GM04504 (cell line): ENCODE data around the gene ASB4.
A peak's percentile ranks its signal among the peaks of the same experiment; 100 is the strongest.
"Not testable (repeated sequence)": the region's sequence is repeated elsewhere in the genome, so short reads cannot be mapped to it uniquely, and the experiment has no call there.

Source experiments
- DNase-seq: peaks from one replicate; pipeline ENCODE4 v3.0.0-alpha.2; 2012; ENCODE audit warnings: low read depth

The ASB4 gene, protein sequence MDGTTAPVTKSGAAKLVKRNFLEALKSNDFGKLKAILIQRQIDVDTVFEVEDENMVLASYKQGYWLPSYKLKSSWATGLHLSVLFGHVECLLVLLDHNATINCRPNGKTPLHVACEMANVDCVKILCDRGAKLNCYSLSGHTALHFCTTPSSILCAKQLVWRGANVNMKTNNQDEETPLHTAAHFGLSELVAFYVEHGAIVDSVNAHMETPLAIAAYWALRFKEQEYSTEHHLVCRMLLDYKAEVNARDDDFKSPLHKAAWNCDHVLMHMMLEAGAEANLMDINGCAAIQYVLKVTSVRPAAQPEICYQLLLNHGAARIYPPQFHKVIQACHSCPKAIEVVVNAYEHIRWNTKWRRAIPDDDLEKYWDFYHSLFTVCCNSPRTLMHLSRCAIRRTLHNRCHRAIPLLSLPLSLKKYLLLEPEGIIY

DNA sequence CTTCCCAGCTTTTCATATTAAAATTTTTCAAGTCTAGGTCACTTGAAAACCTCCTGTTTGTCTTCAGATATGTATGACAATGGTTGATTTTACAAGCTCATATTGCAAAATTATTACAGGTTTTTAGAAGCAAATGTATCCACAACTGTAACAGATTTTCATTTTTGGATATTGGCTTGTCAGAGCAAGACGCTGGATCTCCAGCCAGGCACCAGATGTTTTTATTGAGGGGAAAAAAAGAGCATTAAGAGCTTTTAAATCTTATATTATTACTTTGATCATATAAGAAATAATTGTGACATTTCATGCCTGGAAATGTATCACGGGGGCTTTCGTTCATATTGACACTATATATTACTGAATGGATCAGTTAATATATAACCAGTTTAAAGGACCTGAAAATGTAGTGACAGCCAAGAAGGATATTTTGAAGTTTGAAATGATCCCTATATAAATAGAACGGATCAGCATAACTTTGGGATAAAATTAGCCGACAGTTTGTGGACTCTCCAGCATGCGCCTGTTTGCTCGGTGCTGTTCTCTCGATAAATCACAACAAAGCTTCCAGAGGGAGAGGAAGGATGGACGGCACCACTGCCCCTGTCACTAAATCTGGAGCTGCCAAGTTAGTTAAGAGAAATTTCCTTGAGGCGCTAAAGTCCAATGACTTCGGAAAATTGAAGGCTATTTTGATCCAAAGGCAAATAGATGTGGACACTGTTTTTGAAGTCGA lies at the start of gene ASB4:
Gene ASB4, plus strand, starts transcription at position 553 of the 733 bp plus-strand sequence. Its CDS starts 29 bp downstream, at position 582.
- no peak for DNase-seq

DNA sequence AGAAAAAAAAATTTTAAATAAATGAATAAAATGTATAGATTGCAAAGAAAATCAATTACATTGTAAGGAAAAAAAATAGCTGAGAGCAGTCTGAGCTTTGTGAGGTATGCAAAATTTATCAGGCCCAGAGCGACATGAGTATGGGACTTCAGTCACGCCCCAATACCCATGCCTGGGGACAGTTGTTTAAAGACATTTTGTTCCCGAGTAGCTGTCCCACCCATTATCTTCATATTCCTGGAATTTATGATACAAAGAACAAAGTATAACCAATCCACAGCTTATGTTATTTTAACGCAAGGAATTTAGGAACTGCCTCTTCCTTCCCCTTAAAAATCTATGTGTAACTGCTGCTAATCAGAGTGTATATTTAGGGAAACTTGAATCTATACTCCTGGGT lies 49.3 kb upstream of the ASB4 start:
- DNase-seq = no peak

DNA sequence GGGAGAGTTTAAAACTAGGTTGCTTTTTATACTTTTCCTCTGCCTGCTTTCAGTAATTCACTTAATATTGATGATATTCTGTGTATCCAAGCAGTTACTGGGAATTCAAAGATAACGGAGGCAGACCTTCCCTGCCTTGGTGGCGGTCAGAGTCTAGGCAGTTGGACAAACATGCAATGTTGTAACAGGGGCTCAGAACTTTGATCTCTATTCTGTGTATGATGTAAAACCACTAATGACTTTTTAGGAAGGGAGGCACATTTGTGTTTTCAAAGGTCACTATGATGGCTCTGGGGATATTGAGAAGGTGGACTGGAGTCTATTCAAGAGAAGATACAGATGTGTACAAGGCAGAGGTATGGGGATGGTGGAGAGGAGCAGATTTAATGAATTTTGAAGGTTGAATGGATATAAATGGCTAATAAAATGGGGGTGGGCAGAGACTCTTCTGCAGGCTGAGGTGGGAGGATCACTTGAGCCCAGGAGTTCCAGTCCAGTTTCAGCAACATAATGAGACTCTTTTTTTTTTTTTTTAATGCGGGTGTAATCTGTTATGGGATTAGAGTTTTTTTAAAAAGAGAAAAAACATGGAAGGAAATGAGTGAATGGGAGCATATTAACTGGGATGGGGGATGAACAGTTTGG lies 45.2 kb upstream of the ASB4 start:
- no peak for DNase-seq

DNA sequence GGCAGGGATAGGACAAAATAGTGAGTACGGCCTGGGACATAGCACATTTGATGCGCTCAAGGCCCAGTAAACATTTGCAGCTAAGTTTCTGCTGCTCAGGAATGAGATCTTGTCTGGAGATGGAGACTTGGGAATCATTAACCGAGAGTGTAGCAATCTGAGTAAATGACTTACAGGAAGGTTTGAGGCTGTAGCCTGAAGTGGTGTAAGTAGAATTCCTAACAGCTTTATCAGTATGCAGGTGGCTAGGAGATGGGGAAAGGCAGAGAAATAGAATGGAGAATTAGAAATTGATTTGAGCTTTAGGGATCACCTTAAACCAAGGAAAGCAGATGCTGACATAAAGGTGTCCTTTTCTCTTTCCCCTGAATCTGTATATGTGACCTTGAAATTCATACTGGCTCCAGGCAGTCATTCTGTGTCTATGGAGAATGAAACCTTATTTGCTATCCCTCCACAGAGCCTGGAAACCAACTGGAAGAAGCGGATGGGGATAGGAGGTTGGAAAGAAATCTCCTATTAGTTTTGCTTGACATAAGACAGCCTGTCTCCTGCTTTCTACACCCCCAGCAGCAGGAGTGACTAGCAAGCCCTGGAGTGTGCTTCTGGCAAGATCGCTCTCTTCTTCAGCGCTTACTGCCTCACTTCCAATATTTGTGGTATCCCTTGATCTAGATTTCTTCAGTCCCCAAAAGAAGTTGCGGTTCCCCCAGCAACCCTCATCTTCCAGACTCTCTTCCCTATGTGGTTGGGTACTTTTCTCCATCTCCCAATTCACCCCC lies 44.5 kb upstream of the ASB4 start:
- no peak for DNase-seq

DNA sequence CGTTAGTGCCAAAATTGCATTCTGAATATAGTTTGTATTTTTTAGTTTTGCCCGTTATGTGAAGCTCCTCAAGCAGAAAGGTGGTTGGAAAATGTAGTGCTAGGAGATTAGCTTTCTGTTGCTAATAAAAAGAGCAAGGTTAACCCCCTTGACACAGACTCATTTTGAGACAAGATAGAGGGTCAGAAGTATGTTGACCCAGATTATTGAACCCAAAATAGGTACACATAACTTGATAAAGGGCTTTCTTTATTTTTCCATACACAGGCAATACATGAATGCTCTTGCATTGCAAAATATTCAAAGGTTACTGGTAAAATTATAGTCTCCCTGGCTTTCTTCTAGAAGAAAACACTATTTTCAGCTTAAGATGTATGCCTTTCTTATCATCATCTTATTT lies 40.9 kb upstream of the ASB4 start:
- DNase-seq = no peak

DNA sequence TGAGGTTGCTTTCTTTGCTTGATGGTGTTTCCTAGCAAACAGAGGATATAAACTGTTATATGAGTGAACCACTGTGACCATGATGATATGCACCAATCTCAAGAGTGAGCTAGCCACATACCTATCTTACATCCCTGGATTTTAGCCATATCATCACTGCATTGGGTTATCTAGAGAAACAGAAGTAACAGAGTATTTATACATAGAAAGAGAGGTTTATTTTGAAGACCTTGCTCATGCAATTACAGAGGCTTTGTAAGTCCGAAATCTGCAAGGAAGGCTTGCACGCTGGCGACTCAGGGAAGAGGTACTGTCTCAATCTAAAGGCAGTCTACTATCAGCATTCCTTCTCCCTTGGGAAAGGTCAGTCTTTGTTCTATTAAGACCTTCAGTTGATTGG lies 39.1 kb upstream of the ASB4 start:
- DNase-seq = no peak

DNA sequence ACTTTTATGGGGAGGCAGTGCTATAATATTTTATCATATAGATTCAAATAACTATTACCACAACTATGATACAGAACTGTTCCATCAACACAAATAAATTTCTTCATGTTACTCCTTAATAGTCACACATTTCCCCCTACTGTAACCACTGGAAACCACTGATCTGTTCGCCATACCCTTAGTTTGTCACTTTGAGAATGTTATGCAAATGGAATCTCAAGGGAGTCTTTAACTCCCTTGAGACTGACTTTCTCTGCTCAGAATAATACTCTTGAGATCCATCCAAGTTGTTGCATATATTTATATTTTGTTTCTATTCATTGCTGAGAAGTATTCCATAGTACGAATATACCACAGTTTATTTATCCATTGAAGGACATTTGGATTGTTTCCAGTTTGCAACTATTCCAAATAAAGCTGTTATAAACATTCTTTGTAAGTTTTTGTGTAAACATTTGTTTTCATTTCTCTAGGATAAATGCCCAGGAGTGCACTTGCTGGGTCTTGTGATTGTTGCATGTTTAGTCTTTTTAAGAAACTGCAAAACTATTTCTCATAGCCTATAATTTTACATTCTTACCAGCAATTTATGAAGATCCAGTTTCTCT lies 31.2 kb upstream of the ASB4 start:
- DNase-seq = no peak

DNA sequence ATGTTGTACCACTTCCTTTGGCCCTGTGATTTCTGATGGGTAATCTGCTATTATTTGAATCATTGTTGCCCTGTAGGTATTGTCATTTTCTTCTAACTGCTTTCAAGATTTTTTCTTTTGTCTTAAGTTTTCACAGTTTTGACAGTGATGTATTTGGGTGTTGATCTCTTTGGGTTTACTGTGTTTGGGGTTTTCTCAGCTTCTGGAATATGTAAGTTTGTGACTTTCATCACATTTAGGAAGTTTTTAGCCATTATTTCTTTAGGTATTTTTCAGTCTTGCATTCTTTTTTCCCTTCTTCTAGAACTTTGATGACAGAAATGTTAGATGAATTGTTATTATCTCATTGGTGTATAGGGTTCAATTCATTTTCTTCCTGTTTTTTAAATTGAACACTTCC lies 27.8 kb upstream of the ASB4 start:
- DNase-seq = no peak

DNA sequence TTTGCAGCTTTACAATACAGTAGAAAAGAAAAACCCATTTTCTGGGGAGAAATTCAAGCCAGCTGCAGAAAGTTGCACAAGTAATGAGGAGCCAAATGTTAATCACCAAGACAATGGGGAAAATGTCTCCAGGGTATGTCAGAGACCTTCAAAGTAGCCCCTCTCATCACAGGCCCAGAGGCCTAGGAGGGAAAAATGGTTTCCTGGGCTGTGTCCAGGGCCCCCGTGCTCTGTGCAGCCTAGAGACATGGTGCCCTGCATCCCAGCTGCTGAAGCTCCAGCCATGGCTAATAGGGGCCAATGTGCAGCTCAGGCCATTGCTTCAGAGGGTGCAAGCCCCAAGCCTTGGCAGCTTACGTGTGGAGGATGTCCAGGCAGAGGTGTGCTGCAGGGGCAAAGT lies 25.1 kb upstream of the ASB4 start:
- DNase-seq = not testable (repeated sequence)

DNA sequence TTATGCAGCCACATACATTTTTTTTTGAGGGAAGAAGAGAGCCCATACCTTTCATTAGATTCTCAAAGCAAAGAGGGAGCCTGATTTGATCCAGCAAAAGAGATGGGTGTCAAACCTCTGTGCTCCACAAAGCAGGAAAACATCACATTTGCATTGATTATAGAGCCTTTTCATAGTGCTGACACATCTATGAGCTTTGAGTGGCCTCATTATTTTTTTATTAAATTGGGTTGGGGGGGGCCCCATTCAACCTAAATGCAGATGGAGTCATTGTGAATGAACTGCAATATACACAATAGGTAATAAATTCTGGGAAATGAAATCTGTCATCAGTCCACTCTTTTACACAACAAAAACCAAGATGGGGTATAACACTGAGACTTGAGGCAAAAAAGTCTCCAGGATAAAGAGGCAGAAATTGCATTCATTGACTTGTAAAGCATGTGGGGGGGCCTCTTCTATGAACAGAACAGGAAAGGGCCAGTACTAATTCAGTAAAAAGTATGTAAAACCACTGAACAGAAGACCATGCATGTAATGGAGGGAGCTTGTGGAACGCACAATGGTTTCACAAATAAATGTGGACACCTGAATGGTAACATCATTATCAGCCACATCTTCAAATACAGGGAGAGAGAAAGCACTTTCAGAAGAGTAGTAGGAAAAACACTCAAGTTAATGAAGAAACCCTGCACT lies 17.7 kb upstream of the ASB4 start:
- DNase-seq = no peak

DNA sequence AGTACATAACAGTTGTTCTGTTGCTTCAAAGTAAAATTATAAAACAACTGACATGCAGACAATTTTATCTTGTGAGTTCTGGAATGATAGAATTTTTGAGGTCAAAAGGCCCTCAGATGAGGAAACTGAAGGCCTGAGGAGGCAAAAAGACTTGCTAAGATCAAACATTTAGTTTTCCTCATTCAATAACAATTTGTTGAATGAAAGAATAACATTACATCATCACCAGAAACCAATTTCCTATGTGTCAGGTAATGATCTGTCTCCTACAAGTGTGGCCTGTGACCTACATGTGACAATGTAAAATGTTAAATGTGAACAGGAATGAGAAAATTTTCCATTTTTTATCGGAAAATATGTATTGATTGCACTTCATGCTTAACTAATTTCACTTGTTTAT lies 16.6 kb upstream of the ASB4 start:
- no peak for DNase-seq

DNA sequence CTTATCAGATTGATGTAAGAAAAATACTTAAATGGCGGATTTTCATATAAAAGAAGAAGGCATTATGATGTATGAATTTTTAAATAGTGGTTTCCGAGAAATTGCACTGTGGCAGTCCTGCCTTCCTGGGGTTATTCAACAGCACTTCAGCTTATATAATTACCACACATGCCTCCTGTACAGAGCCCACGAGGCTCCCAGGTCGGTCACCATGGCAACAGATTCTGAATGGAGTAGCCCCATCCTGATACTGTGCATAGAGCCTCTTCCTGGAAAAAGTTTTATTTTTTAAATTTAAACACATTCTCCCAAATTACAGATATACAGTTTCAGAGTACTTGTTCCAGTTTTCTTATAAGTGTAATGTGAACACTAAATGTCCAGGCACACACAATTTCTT lies 15.9 kb upstream of the ASB4 start:
- no peak for DNase-seq

DNA sequence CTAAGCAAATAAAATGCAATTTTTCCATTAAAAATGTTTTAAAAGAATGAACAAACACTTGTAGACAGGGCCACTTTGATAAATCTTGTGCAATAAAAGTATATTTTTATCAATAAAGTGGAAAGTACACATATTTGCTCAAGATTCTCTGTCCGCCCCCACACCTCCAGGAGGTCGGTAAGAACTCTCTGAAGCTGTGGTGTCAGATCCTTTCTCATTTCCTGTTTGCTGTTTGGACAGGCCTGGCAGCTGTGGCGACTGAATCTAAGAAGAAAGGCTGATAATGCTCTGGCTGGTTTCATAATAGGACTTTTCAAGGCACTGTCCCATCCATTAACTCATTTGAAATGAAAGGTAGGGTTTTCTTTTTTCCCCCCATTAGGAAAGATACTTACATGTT lies 15.3 kb upstream of the ASB4 start:
- no peak for DNase-seq

DNA sequence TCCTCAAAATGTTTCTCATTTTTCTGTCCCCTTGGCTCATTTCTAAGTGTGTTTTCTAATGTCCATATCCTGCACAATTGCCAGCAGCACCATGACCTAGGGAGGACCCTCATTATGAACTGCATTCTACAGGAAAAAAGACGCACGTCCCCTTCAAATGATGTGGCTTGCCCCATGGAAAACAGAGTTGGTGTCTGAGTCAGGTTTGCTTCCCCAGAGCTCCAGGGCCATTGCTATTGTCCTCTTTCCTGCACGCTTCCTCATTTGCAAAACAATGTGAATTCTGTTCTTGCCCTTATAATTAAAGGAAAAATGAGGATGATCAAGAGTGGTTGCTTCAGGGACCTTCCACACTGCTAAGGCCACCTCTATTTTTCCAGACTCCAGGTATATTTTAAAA lies 14.7 kb upstream of the ASB4 start:
- DNase-seq = no peak

DNA sequence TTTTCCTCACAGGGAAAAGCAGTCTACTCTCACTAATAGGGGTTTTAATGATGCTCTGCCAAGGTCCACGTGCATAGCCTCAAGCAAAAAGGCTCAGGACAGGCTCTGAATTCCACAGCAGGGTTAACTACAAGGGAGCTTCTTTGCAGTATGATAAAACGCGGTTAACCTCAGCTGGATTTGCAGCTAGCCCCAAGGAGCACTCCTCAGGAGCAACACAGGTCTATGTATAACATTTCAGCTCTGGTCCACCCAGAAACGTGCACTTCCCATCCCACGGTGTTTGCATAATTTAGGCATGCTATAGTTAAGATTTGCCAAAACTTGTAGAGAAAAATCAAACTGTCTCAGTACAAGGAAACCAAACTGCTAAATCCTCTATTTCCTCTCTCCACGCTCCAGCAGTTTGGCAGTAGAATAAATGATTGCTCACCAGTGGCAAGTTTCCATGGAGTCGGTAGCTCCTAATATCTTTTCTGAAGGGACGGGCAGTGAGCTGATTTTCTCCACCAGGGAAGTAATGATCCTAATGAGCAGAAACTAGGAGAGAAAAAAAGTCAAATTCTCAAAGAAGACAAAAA lies 13.1 kb upstream of the ASB4 start:
- DNase-seq = peak; percentile 12

DNA sequence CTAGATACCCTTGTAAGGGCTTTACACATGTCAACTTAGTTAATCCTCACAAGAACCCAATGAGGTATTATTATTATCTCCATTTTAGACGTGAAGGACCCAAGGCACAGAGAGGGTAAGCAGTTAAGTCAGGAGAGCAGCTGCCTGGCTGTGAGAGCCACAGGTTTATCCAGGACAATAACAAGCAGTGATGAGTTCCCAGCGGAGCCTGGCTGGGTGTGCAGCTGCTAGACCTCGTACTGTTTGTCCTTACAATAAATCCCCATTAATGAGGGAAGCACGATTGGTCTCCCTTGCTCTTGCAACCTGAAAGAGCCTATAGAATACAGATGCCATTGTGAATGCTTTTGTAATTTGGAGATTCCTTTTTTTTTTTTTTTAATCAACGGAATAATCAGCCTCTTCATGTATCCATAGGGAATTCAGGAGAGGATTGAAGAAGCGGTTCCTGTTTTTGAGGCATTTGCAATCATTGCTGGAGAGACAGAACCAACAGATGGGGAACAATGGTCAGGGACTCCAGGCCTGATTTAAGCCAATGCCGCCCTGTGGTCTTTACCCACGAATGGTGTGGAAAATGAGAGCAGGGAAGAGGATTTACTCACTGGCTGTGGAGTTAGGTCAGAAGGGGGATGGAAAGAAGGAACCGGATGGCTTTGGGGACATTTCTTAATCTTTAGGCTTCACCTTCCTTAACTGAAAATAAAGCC lies 12.3 kb upstream of the ASB4 start:
- no peak for DNase-seq

DNA sequence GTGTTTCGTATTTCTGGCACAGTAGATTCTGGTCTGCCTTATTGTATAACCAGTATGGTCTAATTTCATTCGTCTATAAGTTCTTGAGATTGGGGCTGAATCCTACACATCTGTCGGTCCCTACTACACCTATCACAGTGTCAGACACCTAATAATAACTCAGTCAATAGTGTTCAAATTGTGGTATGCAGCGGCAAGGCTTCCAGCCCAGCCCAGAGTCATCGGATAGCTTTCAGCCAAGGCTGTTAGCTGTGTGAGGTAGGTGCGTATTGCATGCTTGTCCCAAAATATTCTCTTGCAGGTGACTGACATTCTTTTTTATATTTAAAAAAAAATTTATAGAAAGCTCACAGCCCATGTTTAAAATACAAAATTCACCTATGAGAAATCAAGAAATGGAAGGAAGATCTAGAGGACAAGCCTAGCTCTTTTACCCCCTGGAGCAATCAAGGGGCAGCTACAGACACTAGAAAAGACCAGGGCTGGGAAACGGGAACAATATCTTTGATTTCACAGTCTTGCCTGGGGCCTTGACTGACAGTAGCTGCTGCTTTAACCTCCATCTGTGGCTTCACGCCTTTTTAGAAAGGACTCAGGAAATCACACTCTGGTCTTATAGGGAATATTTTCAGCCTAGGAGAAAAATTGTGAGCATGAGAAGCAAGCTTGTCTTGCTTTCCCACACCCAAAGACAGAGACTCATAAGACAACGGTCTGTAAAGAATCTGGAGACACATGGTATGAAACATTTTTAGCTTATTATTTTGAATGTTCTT lies 9.5 kb upstream of the ASB4 start:
- no peak for DNase-seq

DNA sequence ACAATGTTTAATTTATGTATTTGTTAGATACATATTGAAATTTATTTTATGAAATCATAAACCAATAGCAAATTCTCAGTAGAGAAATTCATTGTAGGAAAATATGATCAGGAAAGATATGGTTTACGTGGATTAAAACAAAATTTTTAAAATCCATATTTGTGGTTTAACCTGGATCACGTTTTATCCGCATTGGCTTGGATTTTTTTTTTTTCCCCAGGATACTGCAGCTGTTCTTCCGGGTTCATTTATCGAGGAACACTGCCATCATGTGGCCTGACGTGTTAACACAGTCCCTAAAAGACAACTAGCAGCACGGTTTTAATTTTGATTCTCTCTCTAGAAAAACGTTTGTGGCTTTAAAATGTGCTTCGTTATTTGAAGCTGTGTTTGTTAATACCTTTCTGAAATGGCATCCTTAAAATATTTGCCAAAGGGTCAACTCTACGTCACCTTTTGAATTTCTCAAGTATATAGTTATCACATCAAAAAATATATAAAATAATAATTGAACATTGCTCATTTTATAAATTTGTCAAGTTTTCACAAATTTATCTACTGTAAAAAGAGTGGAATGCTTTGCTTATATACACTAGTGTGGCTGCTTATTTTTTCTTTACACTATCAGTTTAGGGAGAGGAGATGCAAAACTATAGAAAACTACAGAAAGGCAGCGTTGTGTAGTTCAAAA lies 8.7 kb upstream of the ASB4 start:
- DNase-seq = peak; percentile 22
